Measurements from ENCODE around the gene SLC2A1.

- no peak for TF ChIP-seq POLR2A (IDR thresholded peaks at IDR 0.05; ENCODE audit: low read depth, low read length)
- TF ChIP-seq POLR2AphosphoS5 (IDR thresholded peaks at IDR 0.05; ENCODE audit: low read depth, low read length) = no peak
- TF ChIP-seq TAF1 (IDR thresholded peaks at IDR 0.05; ENCODE audit: borderline replicate concordance, low read depth, low read length) = no peak
These were observed 35.0 kb upstream of the SLC2A1 start for GRCh38 chr1:42993502-42994136.
